GM20000 (cell line): ENCODE data around the gene SERPINA4.

ENCODE experiments used
- DNase-seq: peaks from one replicate; pipeline ENCODE4 v3.0.0; 2012; ENCODE audit warnings: low spot score
- TF ChIP-seq, protein P1 (sequence below): IDR thresholded peaks from 2 replicates; pipeline ENCODE4 v1.5.1; 2012; ENCODE audit warnings: mild to moderate bottlenecking, control low read depth; ENCODE audit errors: extremely low read depth, missing control alignments

Gene SERPINA4

DNA sequence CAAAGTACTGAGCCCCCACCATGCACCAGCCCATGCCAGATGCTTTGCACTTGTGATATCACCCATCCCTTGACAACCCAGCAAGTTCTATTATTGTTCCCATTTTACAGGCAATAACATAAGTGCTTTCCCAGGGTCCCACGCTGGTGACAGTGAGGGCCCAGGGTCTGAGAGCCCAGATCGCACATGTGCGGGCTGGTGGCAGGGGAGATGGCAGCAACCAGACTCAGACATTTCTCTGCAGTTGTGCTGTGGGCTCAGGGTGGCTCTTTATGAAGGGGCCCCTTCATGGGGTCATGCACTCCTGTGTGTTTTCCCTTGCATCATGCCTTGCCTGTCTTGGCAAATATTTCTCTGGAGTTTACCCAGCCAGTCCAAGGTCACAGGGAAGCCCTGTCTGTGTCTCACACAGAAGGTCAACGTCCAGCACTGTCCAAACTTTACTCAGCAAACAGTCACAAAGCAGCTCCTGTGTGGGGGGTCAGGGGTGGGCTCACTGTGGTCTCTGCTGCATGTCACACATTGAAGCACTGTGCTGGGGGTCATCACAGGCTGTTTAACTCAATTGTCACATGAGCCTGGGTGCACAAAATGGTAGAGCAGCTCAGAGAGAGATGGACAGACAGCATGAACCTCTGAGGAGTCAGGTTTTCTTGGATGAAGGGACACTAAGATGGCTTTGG, 32.6 kb downstream of the SERPINA4 start:
- TF ChIP-seq, protein P1, sequence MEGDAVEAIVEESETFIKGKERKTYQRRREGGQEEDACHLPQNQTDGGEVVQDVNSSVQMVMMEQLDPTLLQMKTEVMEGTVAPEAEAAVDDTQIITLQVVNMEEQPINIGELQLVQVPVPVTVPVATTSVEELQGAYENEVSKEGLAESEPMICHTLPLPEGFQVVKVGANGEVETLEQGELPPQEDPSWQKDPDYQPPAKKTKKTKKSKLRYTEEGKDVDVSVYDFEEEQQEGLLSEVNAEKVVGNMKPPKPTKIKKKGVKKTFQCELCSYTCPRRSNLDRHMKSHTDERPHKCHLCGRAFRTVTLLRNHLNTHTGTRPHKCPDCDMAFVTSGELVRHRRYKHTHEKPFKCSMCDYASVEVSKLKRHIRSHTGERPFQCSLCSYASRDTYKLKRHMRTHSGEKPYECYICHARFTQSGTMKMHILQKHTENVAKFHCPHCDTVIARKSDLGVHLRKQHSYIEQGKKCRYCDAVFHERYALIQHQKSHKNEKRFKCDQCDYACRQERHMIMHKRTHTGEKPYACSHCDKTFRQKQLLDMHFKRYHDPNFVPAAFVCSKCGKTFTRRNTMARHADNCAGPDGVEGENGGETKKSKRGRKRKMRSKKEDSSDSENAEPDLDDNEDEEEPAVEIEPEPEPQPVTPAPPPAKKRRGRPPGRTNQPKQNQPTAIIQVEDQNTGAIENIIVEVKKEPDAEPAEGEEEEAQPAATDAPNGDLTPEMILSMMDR: no peak
- no peak for DNase-seq

DNA sequence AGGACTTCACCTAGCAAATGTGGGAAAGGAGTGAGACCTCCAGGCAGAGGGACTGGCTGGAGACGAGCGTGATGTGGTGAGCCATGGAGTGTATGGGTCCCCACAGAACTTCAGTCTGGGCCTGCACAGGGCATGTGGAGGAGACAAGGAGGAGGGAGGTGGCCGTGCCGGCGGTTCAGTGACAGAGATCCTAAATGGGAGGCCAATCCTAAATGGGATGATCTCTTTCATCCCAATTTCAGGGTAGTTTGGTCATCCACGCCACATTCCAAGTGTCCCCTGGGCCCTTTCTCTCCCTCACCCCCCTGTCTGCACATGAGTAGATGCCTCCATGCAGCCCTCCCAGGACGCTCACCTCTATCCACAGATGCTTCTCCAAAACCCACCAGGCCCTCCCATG, 33.2 kb downstream of the SERPINA4 start:
- TF ChIP-seq, protein P1: no peak

DNA sequence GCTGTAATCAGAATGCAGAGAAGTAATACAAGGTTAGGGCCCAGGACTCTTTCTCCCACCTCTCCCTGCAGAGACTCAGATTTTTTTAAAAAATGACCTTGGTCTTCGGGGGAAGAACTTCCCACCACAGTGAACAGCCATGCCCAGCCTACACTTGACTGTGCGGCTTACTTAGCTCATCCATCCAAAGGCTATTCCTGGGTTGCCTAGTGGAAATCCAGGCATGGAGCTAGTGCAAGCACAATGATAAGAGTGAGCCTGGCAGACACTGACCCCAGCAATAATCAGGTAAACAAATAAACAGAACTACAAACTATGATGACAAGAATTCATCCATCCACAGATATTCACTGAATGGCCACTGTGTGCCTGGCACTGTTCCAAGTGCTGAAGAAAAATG, 34.7 kb downstream of the SERPINA4 start:
- TF ChIP-seq, protein P1: no peak
- no peak for DNase-seq

More for the DNA sequence above, 33.2 kb downstream of the SERPINA4 start:
- no peak for DNase-seq

DNA sequence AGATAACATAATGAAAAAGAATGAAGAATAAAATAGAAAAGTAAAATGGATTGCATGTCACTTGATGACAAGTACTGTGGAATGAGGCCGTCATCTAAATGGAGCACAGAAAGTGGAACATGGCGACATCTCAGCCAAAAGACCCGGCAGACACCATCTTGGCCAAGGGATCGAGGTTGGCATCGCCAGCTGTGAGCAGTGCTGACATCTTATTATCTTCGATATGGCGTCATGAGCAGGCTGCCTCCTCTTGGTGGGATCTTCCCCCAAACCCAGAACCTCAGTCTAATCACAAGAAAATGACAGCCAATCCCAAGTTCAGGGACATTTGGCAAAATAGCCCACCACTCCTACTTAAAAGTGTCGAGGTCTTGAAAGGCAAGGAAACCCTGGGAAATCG, 35.1 kb downstream of the SERPINA4 start:
- no peak for DNase-seq
- TF ChIP-seq, protein P1: no peak

DNA sequence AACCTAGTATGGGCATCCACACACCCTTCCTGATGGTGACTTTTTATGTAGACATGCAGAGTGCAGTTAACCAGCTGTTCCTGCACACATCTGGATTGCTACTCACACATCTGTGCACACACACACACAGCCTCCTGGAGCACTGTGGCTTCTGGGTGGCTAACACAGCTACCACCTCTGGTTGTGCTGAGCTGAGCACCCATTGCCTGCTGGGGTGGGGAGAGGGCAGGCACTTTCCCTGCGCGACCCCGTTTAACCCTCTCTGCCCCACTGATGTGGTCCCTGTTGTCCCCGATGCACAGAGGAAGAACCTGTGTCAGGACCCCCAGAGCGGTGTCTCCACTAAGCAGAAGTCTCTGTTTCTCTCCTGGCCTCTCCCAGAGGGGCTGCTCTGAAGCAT, 36.5 kb downstream of the SERPINA4 start:
- DNase-seq: no peak
- TF ChIP-seq, protein P1: no peak

DNA sequence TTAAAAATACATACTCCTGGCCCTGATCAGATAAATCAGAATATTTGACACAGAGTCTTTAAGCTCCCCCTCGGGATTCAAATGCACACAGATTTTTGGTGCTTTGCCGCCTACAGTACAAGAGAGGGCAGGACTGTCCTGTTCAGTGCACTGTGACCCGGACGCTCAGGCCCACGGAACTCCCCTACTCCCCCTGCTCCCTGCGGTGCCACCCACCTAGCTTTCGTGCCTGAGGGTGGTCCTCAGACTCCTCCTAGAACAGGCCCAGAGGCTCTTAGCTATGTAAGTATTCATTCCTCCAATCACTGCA, 37.2 kb downstream of the SERPINA4 start:
- TF ChIP-seq, protein P1: no peak
- no peak for DNase-seq

DNA sequence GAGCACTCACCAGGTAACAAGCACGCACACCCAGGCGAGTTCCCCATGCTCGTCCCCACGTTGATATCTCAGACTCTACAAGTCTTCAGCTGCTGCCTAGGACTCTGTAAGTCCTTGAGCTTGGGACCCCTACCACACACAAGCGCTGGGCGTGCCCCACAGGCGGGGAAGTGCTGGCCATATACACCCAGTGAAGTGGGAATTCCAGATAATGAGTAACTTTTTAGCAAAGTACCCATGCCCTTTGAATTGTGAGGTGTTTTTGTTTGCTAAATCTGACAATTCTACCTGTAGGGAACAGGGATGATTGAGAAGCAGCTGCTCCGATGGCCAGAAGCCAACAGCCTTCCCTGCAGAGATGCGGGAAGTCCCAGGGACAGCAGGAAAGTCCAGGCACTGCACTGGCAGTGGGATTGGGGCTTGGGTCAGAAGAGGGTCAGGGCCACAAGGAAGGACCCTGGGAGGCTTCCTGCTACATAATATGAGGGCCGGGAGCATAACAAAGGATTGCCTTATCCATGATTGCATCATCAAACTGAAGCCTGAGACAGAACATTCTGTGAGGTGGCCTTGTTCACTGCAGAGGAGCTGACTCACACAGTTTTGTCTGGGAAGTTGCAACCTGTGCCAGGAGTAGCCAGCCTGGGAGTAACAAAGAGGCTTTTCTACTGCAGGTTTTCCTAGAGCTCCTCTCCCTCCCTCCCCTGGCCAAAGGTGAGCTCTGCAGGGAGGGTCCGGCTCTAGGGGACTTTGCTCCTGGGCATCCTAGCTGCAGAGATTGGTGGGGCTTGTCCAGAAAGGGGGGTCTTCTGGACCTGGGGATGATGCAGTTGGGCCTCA, 37.8 kb downstream of the SERPINA4 start:
- TF ChIP-seq, protein P1: no peak
- DNase-seq: no peak
